Middle frontal gyrus (tissue), 1 donor: ENCODE results near the gene SH3BP4.
"Not testable (repeated sequence)": the region's sequence is repeated elsewhere in the genome, so short reads cannot be mapped to it uniquely, and the experiment has no call there.

Experiments
- DNase-seq: peaks from one replicate; pipeline ENCODE4 v3.0.0-alpha.2; 2015; ENCODE audit warnings: low spot score; ENCODE audit errors: extremely low spot score

The SH3BP4 gene

GRCh38 chr2:235010117-235010714, 58.4 kb downstream of the SH3BP4 start:
- DNase-seq: no peak

GRCh38 chr2:235011607-235011928, 59.8 kb downstream of the SH3BP4 start:
- no peak for DNase-seq

- DNase-seq: no peak
Observed at GRCh38 chr2:235011929-235012631, 60.3 kb downstream of the SH3BP4 start.

GRCh38 chr2:235017441-235017840, 65.6 kb downstream of the SH3BP4 start:
- DNase-seq: no peak

GRCh38 chr2:235018838-235019237, 67.0 kb downstream of the SH3BP4 start:
- no peak for DNase-seq

GRCh38 chr2:235020141-235020540, 68.3 kb downstream of the SH3BP4 start:
- DNase-seq: not testable (repeated sequence)

GRCh38 chr2:235021752-235022151, 69.9 kb downstream of the SH3BP4 start:
- no peak for DNase-seq

GRCh38 chr2:235024191-235024860, 72.5 kb downstream of the SH3BP4 start:
- DNase-seq: no peak

GRCh38 chr2:235024931-235025773, 73.3 kb downstream of the SH3BP4 start:
- no peak for DNase-seq

GRCh38 chr2:235025800-235026536, 74.2 kb downstream of the SH3BP4 start:
- no peak for DNase-seq

- DNase-seq: no peak
Observed at GRCh38 chr2:235026649-235027557, 75.1 kb downstream of the SH3BP4 start.

- DNase-seq: no peak
Observed at GRCh38 chr2:235027558-235028214, 75.9 kb downstream of the SH3BP4 start.

- DNase-seq: no peak
Observed at GRCh38 chr2:235028646-235029045, 76.8 kb downstream of the SH3BP4 start.

- DNase-seq: no peak
Observed at GRCh38 chr2:235029054-235029453, 77.2 kb downstream of the SH3BP4 start.

- DNase-seq: no peak
Observed at GRCh38 chr2:235030126-235030525, 78.3 kb downstream of the SH3BP4 start.

- DNase-seq: no peak
Observed at GRCh38 chr2:235030936-235031335, 79.1 kb downstream of the SH3BP4 start.

- no peak for DNase-seq
Observed at GRCh38 chr2:235031686-235032373, 80.0 kb downstream of the SH3BP4 start.

- DNase-seq: no peak
Observed at GRCh38 chr2:235032466-235032865, 80.6 kb downstream of the SH3BP4 start.

- DNase-seq: no peak
Observed at GRCh38 chr2:235032949-235033348, 81.1 kb downstream of the SH3BP4 start.
